Caco-2 (cell line): ENCODE results near the gene PEX3. TPM values are rescaled to one million over a fixed set of nuclear protein-coding genes. Genes with fewer than 3 reads are reported as not detected.
"Not testable (repeated sequence)": the region's sequence is repeated elsewhere in the genome, so short reads cannot be mapped to it uniquely, and the experiment has no call there.

Source experiments
- BruUV-seq: library from RNA; stranded (reverse); fragments of 400-500 nt; replicated peaks from 2 replicates; lab custom pipeline; 2021; lab: Mats Ljungman, UMichigan
- CTCF ChIA-PET: fragments of 300-600 bp; sonication (Branson Sonifier 250); formaldehyde crosslinking; loops from one replicate; lab custom pipeline; 2022; ENCODE audit warnings: antibody characterized with exemption; lab: Charles Lee
- POLR2A ChIA-PET: fragments of 300-600 bp; sonication (Branson Sonifier 250); formaldehyde crosslinking; loops from one replicate; lab custom pipeline; 2022; ENCODE audit warnings: antibody characterized with exemption; lab: Charles Lee
- DNase-seq, 2 experiments: peaks; one replicate each; pipeline versions ENCODE4 v3.0.0 to v3.0.0-alpha.2; 2020 to 2022
- H3K27me3 ChIP-seq: replicated peaks from 2 replicates; pipeline ENCODE4 v1.6.0; 2011; ENCODE audit warnings: low read length; ENCODE audit not compliant: control insufficient read depth, insufficient read depth
- H3K36me3 ChIP-seq: 2 replicates; pipeline ENCODE4 v1.5.1; 2011; ENCODE audit warnings: low read length; ENCODE audit not compliant: control insufficient read depth, insufficient read depth
- H3K4me1 ChIP-seq: fragments of 250-450 bp; sonication (Bioruptor Pico); 2 replicates; pipeline ENCODE4 v1.5.1; 2020; ENCODE audit warnings: mild to moderate bottlenecking
- H3K4me3 ChIP-seq: 2 replicates; pipeline ENCODE4 v1.5.1; 2011; ENCODE audit warnings: low read depth, mild to moderate bottlenecking, control low read depth, low read length
- H3K9me3 ChIP-seq: fragments of 250-450 bp; sonication (Bioruptor Pico); 2 replicates; pipeline ENCODE4 v1.5.1; 2020; ENCODE audit warnings: mild to moderate bottlenecking, moderate library complexity
- H3K27ac Mint-ChIP-seq: one replicate; pipeline ENCODE4 v1.8.0; 2022; ENCODE audit warnings: mixed read lengths; ENCODE audit not compliant: unreplicated experiment
- H3K27me3 Mint-ChIP-seq: one replicate; pipeline ENCODE4 v1.8.0; 2022; ENCODE audit warnings: mixed read lengths; ENCODE audit not compliant: insufficient read depth, unreplicated experiment
- H3K36me3 Mint-ChIP-seq: one replicate; pipeline ENCODE4 v1.8.0; 2022; ENCODE audit warnings: mild to moderate bottlenecking, mixed read lengths; ENCODE audit not compliant: insufficient read depth, unreplicated experiment
- H3K4me1 Mint-ChIP-seq: one replicate; pipeline ENCODE4 v1.8.0; 2022; ENCODE audit warnings: low read depth, mixed read lengths; ENCODE audit not compliant: unreplicated experiment
- H3K4me3 Mint-ChIP-seq: one replicate; pipeline ENCODE4 v1.8.0; 2022; ENCODE audit warnings: mild to moderate bottlenecking, moderate library complexity, mixed read lengths; ENCODE audit not compliant: unreplicated experiment
- H3K9me3 Mint-ChIP-seq: one replicate; pipeline ENCODE4 v1.8.0; 2022; ENCODE audit warnings: mixed read lengths; ENCODE audit not compliant: unreplicated experiment
- intact Hi-C: fragments of 100-400 bp; cut with micrococcal nuclease; formaldehyde crosslinking; loops from one replicate; pipeline ENCODE4 v1.10.0; 2022; ENCODE audit not compliant: unreplicated experiment
- total RNA-seq: library from RNA; stranded (reverse); gene quantifications from 2 replicates; pipeline ENCODE4 v1.2.3, GENCODE V29; 2022
- TF ChIP-seq, protein P1 (sequence below), 2 experiments: fragments of 200-600 bp in 1 of 2; IDR thresholded peaks; 1 replicate in 1 of 2; 2 replicates in 1 of 2; pipeline versions ENCODE4 v1.5.1 to v1.8.0; 2011 to 2022; ENCODE audit warnings: antibody characterized with exemption in 1 of 2, control low read depth in 1 of 2, inconsistent platforms in 1 of 2, low read depth in 1 of 2, low read length in 1 of 2, mild to moderate bottlenecking in 1 of 2, moderate library complexity in 1 of 2; ENCODE audit not compliant: insufficient read depth in 1 of 2, severe bottlenecking in 1 of 2, unreplicated experiment in 1 of 2

Gene PEX3
- total RNA-seq, 1 experiment from 2014 or later, result 44.6 TPM

DNA sequence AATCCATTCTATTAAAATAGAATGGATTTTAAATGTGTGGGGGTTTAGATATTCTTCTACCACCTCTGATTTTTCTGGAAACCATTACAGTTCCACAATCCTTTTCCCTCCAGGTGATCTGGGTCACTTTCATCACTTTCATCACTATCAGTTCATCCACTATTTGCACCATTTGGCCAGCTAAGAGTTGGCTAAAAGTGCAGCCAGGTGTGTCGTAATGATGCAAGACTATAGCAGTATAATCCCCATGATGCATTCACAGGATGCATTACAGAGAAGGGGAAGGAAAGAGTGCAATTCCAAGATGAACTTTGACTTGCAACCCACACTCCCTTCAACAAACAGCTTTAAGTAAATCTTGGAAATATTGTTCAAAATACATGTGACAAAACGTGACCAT is 56.0 kb downstream of the PEX3 start:
- H3K36me3 Mint-ChIP-seq, result peaks cover 61% of the 10 kb centered on the region
- ChIA-PET CTCF (no interaction called here), POLR2A (no interaction called here)
- BruUV-seq, result no TSS peak
- Histone ChIP-seq H3K9me3 (no peaks in the 10 kb centered on the region), H3K36me3 (peaks cover 2% of the 10 kb centered on the region), H3K4me1 (peaks cover 5% of the 10 kb centered on the region; the same call in 1 of the 2 replicates), H3K4me3 (no peak overlapping the region), H3K27me3 (no peaks in the 10 kb centered on the region)
- no peaks in the 10 kb centered on the region for H3K9me3 Mint-ChIP-seq
- H3K4me3 Mint-ChIP-seq, result no peak overlapping the region
- intact Hi-C loops, result no loop called here
- no peaks in the 10 kb centered on the region for H3K27me3 Mint-ChIP-seq
- H3K27ac Mint-ChIP-seq, result no peak overlapping the region
- H3K4me1 Mint-ChIP-seq, result peaks cover 10% of the 10 kb centered on the region
- no peak for DNase-seq
- TF ChIP-seq, protein P1, sequence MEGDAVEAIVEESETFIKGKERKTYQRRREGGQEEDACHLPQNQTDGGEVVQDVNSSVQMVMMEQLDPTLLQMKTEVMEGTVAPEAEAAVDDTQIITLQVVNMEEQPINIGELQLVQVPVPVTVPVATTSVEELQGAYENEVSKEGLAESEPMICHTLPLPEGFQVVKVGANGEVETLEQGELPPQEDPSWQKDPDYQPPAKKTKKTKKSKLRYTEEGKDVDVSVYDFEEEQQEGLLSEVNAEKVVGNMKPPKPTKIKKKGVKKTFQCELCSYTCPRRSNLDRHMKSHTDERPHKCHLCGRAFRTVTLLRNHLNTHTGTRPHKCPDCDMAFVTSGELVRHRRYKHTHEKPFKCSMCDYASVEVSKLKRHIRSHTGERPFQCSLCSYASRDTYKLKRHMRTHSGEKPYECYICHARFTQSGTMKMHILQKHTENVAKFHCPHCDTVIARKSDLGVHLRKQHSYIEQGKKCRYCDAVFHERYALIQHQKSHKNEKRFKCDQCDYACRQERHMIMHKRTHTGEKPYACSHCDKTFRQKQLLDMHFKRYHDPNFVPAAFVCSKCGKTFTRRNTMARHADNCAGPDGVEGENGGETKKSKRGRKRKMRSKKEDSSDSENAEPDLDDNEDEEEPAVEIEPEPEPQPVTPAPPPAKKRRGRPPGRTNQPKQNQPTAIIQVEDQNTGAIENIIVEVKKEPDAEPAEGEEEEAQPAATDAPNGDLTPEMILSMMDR (IDR thresholded peaks at IDR 0.05; ENCODE audit: insufficient read depth in 1 of 2, low read depth in 1 of 2, low read length in 1 of 2, severe bottlenecking in 1 of 2, unreplicated experiment in 1 of 2), result no peak

DNA sequence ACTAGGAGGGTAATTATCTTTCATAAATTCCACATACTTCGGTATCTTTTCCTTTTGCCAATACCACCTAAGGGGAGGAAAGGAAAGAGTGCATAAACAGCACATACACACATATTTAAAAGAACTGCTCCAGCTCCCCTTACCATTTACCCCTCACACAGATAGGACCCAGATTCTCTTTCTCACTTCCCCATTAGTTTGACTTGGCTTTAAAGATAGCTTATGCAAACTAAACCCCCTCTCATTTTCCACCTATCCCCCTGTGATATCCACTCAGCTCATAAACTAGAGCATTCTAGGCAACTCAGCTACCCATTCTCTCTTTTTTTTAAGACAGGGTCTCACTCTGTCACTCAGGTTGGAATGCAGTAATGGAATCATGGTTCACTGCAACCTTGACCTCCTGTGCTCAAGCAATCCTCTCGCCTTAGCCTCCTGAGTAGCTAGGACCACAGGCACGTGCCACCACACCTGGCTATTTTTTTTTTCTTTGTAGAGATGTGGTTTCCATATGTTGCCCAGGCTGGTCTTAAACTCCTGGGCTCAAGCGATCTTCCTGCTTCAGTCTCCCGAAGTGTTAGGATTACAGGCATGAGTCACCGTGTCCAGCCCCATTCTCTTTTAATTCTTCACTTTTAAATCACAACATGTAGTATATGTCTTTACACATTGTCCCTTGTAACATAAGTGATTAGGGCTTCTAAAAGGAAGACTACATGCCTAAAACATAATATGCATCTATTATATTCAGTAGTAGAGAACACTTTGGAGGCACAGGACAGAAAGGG is 56.9 kb downstream of the PEX3 start:
- BruUV-seq, result no TSS peak
- Mint-ChIP-seq H3K27me3 (no peaks in the 10 kb centered on the region), H3K36me3 (peaks cover 55% of the 10 kb centered on the region), H3K4me3 (no peak overlapping the region), H3K9me3 (no peaks in the 10 kb centered on the region), H3K27ac (no peak overlapping the region), H3K4me1 (peaks cover 10% of the 10 kb centered on the region)
- Histone ChIP-seq H3K4me1 (peaks cover 11% of the 10 kb centered on the region), H3K27me3 (no peaks in the 10 kb centered on the region), H3K4me3 (no peak overlapping the region), H3K36me3 (peaks cover 2% of the 10 kb centered on the region), H3K9me3 (no peaks in the 10 kb centered on the region)
- ChIA-PET CTCF (interaction anchor here (0.7 kb wide), 1 partner anchor 274 kb away, joined by 3 read pairs; no protein-coding TSS in a partner anchor), POLR2A (no interaction called here)
- no peak for DNase-seq
- intact Hi-C loops, result no loop called here
- TF ChIP-seq, protein P1 (IDR thresholded peaks at IDR 0.05; ENCODE audit: insufficient read depth in 1 of 2, low read depth in 1 of 2, low read length in 1 of 2, severe bottlenecking in 1 of 2, unreplicated experiment in 1 of 2), result no peak

DNA sequence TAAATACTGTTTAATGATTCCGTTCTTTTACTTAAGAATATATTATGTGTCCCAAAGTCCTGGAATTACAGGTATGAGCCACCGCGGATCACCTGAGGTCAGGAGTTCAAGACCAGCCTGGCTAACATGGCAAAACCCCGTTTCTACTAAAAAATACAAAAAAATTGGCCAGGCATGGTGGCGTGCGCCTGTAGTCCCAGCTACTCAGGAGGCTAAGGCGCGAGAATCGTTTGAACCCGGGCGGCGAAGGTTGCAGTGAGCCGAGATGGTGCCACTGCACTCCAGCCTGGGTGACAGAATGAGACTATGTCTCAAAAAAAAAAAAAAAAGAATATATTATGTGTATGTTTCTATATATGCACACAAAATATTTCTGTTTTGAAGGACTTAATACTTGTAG is 59.7 kb downstream of the PEX3 start:
- peaks cover 11% of the 10 kb centered on the region for H3K4me1 ChIP-seq
- peaks cover 16% of the 10 kb centered on the region for H3K4me1 Mint-ChIP-seq
- intact Hi-C loops, result loop anchor here (2.0 to 5.0 kb wide), 2 partner anchors 34 to 1253 kb away; no protein-coding TSS in a partner anchor
- not testable (repeated sequence) for DNase-seq, BruUV-seq, H3K27me3 Mint-ChIP-seq, H3K9me3 ChIP-seq, H3K36me3 ChIP-seq, H3K9me3 Mint-ChIP-seq, H3K27me3 ChIP-seq
- H3K4me3 ChIP-seq, result peak overlapping the region; percentile 60
- H3K4me3 Mint-ChIP-seq, result peak overlapping the region; percentile 97
- H3K36me3 Mint-ChIP-seq, result peaks cover 38% of the 10 kb centered on the region
- CTCF ChIA-PET, result interaction anchor here (0.7 kb wide), 1 partner anchor 481 kb away, joined by 3 read pairs; no protein-coding TSS in a partner anchor
- peak overlapping the region; percentile 91 for H3K27ac Mint-ChIP-seq
- POLR2A ChIA-PET, result interaction anchor here (1.4 to 2.1 kb wide), 2 partner anchors 26 to 60 kb away, joined by 8 to 15 read pairs; partner anchors contain the start of genes ADAT2 and PEX3
